ENCODE data around the gene CHST5. TPM values are rescaled to one million over a fixed set of nuclear protein-coding genes. Genes with fewer than 3 reads are reported as not detected.
"Not testable (repeated sequence)": the region's sequence is repeated elsewhere in the genome, so short reads cannot be mapped to it uniquely, and the experiment has no call there.

CHST5 gene
- total RNA-seq, 1 experiment from 2014 or later = 0.54 TPM

DNA sequence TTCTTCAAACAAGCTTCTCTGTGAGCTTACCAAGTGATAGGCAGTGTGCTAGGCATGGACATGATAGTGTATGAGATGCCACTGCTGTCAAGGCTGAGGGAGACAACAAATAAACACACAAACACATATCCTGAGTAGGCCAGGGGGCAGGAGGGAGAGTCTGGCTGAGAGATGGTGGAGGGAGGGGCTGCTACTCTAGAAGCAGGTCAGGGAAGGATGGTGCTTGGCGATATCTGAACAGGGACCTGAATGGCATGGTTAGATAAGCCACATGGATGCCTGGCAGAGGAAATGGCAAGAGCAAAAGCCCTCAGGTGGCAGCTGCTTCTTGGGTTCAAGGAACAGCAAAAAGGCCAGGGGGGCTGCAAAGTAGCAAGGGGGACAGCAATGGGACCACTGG lies 32.1 kb downstream of the CHST5 start:
- H3K36me3 ChIP-seq (ENCODE audit: insufficient read depth, low read length, poor library complexity, severe bottlenecking) = no peaks in the 10 kb centered on the region
- ChIA-PET POLR2A (ENCODE audit: low non-redundant PET) (no interaction called here), CTCF (no interaction called here)
- H3K4me3 ChIP-seq (ENCODE audit: low read depth, low read length, poor library complexity, severe bottlenecking) = no peak overlapping the region
- H3K27ac ChIP-seq (ENCODE audit: low read depth, low read length, poor library complexity, severe bottlenecking) = no peak overlapping the region
- no peak for DNase-seq (ENCODE audit: low spot score)
- BruUV-seq (replicated peaks) = no TSS peak
- intact Hi-C loops (cut with micrococcal nuclease; ENCODE audit: unreplicated experiment) = no loop called here
- H3K9me3 ChIP-seq (ENCODE audit: low read depth, low read length, poor library complexity, severe bottlenecking) = no peaks in the 10 kb centered on the region
- H3K4me1 ChIP-seq (ENCODE audit: insufficient read depth, low read length, poor library complexity, severe bottlenecking) = peaks cover 3% of the 10 kb centered on the region
- no peak for TF ChIP-seq EZH2 (IDR thresholded peaks at IDR 0.05; ENCODE audit: borderline replicate concordance, low read depth, low read length, poor library complexity, severe bottlenecking)
- TF ChIP-seq, protein P1, sequence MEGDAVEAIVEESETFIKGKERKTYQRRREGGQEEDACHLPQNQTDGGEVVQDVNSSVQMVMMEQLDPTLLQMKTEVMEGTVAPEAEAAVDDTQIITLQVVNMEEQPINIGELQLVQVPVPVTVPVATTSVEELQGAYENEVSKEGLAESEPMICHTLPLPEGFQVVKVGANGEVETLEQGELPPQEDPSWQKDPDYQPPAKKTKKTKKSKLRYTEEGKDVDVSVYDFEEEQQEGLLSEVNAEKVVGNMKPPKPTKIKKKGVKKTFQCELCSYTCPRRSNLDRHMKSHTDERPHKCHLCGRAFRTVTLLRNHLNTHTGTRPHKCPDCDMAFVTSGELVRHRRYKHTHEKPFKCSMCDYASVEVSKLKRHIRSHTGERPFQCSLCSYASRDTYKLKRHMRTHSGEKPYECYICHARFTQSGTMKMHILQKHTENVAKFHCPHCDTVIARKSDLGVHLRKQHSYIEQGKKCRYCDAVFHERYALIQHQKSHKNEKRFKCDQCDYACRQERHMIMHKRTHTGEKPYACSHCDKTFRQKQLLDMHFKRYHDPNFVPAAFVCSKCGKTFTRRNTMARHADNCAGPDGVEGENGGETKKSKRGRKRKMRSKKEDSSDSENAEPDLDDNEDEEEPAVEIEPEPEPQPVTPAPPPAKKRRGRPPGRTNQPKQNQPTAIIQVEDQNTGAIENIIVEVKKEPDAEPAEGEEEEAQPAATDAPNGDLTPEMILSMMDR (conservative IDR thresholded peaks at IDR 0.05; ENCODE audit: low read depth, low read length) = no peak
- H3K27me3 ChIP-seq (replicated peaks; ENCODE audit: insufficient read depth, low read depth, low read length, poor library complexity) = no peaks in the 10 kb centered on the region

DNA sequence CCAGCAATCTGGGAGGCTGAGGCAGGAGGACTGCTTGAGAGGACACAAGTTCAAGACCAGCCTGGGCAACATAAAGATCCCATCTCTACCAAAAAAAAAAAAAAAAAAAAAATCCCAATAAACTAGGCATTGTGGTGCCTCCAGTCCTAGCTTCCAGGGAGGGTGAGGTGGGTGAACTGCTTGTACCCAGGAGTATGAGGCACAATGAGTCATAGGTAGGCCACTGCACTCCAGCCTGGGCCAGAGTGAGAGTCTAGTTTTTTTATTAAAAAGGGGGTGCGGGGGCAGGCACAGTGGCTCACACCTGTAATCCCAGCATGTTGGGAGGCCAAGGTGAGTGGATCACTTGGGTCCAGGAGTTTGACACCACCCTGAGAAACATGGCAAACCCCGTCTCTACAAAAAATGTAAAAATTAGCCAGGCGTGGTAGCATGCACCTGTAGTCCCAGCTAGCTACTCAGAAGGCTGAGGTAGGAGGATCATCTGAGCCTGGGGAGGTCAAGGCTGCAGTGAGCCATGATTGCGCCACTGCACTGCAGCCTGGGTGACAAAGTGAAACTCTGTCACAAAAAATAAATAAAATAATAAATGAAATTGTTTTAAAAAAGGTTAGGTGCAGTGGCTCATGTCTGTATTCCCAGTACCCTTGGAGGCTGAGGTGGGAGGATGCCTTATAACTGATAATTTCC lies 32.8 kb downstream of the CHST5 start:
- no TSS peak for BruUV-seq (replicated peaks)
- Histone ChIP-seq H3K27me3 (replicated peaks; ENCODE audit: insufficient read depth, low read depth, low read length, poor library complexity) (no peaks in the 10 kb centered on the region), H3K27ac (ENCODE audit: low read depth, low read length, poor library complexity, severe bottlenecking) (no peak overlapping the region), H3K4me3 (ENCODE audit: low read depth, low read length, poor library complexity, severe bottlenecking) (no peak overlapping the region), H3K36me3 (ENCODE audit: insufficient read depth, low read length, poor library complexity, severe bottlenecking) (no peaks in the 10 kb centered on the region), H3K9me3 (ENCODE audit: low read depth, low read length, poor library complexity, severe bottlenecking) (no peaks in the 10 kb centered on the region), H3K4me1 (ENCODE audit: insufficient read depth, low read length, poor library complexity, severe bottlenecking) (peaks cover 10% of the 10 kb centered on the region)
- no peak for DNase-seq (ENCODE audit: low spot score)
- ChIA-PET CTCF (interaction anchor here (0.7 kb wide), 1 partner anchor 15 kb away, joined by 3 read pairs; no protein-coding TSS in a partner anchor), POLR2A (ENCODE audit: low non-redundant PET) (no interaction called here)
- intact Hi-C loops (cut with micrococcal nuclease; ENCODE audit: unreplicated experiment) = no loop called here
- TF ChIP-seq EZH2 (IDR thresholded peaks at IDR 0.05; ENCODE audit: borderline replicate concordance, low read depth, low read length, poor library complexity, severe bottlenecking) = no peak

DNA sequence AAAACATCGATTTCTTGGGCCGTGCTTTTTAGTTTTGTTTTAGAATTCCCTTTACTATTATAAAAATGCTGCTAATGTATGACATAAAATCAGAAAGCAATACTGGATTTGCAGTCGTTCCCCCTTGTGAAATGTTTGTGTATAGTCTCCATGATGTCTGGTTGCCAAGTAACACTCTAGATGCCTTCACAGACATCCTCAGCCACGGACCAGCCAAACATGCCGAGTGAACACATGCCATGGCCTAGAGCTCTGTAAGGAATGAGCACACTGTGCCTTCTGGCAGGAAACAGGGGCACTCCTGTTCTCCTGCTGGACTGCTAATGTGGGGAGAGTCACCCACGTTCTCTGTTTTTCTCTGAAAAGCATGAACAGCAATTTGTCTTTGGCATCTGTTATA lies 34.1 kb downstream of the CHST5 start:
- H3K9me3 ChIP-seq (ENCODE audit: low read depth, low read length, poor library complexity, severe bottlenecking); H3K36me3 ChIP-seq (ENCODE audit: insufficient read depth, low read length, poor library complexity, severe bottlenecking); DNase-seq (ENCODE audit: low spot score); CTCF ChIA-PET; H3K4me3 ChIP-seq (ENCODE audit: low read depth, low read length, poor library complexity, severe bottlenecking); H3K27me3 ChIP-seq (replicated peaks; ENCODE audit: insufficient read depth, low read depth, low read length, poor library complexity); H3K27ac ChIP-seq (ENCODE audit: low read depth, low read length, poor library complexity, severe bottlenecking); intact Hi-C loops (cut with micrococcal nuclease; ENCODE audit: unreplicated experiment); POLR2A ChIA-PET (ENCODE audit: low non-redundant PET); BruUV-seq (replicated peaks): not testable (repeated sequence)
- peaks cover 22% of the 10 kb centered on the region for H3K4me1 ChIP-seq (ENCODE audit: insufficient read depth, low read length, poor library complexity, severe bottlenecking)

DNA sequence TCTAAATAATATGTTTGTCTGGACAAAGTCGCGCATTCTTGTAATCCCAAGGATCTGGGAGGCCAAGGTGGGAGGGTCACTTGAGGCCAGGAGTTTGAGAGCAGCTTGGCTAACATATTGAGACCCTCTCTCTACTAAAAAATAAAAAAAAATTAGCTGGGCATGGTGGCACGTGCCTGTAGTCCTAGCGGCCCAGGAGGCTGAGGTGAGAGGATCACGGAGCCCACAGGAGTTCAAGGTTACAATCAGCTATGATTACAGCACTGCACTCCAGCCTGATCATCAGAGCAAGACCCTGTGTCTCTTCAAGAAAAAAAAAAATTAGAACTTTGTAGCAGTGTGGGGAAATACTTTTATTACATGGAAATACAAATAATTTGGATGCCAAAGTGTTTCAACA lies 34.5 kb downstream of the CHST5 start:
- BruUV-seq (replicated peaks) = no TSS peak
- ChIA-PET POLR2A (ENCODE audit: low non-redundant PET) (no interaction called here), CTCF (no interaction called here)
- TF ChIP-seq, protein P1 (conservative IDR thresholded peaks at IDR 0.05; ENCODE audit: low read depth, low read length) = no peak
- no peak for TF ChIP-seq EZH2 (IDR thresholded peaks at IDR 0.05; ENCODE audit: borderline replicate concordance, low read depth, low read length, poor library complexity, severe bottlenecking)
- Histone ChIP-seq H3K4me1 (ENCODE audit: insufficient read depth, low read length, poor library complexity, severe bottlenecking) (peaks cover 26% of the 10 kb centered on the region), H3K4me3 (ENCODE audit: low read depth, low read length, poor library complexity, severe bottlenecking) (no peak overlapping the region), H3K36me3 (ENCODE audit: insufficient read depth, low read length, poor library complexity, severe bottlenecking) (no peaks in the 10 kb centered on the region), H3K9me3 (ENCODE audit: low read depth, low read length, poor library complexity, severe bottlenecking) (no peaks in the 10 kb centered on the region), H3K27ac (ENCODE audit: low read depth, low read length, poor library complexity, severe bottlenecking) (no peak overlapping the region), H3K27me3 (replicated peaks; ENCODE audit: insufficient read depth, low read depth, low read length, poor library complexity) (no peaks in the 10 kb centered on the region)
- intact Hi-C loops (cut with micrococcal nuclease; ENCODE audit: unreplicated experiment) = no loop called here
- no peak for DNase-seq (ENCODE audit: low spot score)

DNA sequence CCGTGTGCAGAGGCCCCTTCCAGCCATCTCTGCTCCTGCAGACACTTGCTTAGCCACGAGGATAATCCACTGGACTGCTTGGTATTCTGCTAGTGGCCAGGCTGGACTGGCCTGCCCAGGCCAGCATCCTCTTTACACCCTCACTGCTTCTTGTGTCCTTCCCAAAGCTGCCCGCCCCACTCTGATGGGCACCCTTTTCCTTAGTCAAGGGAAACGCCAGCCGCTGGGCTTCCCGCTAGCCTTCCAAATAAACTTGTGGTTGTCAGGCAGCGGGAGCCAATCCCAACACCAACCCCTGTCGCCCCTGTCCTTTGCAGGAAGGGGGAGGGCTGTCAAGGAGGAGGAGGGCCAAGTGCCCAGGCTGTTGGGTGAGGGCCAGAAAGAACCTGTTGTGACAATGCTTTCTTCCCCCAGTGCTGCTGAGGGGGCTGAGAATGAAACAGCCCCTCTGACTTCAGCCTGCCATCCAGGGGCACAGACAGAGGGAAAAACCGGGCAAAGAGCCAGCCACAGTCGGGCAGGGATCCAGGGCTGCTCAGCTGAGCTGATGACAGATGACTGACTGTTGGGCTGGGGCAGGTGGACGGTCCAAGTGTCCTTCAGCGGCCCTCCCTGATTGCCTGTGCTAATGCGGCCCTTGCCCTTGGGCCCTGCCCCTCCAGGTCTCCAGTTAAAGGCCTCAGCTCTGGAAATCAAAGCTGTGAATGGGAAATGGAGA lies 37.1 kb downstream of the CHST5 start:
- CTCF ChIA-PET; BruUV-seq (replicated peaks); intact Hi-C loops (cut with micrococcal nuclease; ENCODE audit: unreplicated experiment); H3K9me3 ChIP-seq (ENCODE audit: low read depth, low read length, poor library complexity, severe bottlenecking); H3K36me3 ChIP-seq (ENCODE audit: insufficient read depth, low read length, poor library complexity, severe bottlenecking); H3K27me3 ChIP-seq (replicated peaks; ENCODE audit: insufficient read depth, low read depth, low read length, poor library complexity); POLR2A ChIA-PET (ENCODE audit: low non-redundant PET); H3K4me3 ChIP-seq (ENCODE audit: low read depth, low read length, poor library complexity, severe bottlenecking); H3K27ac ChIP-seq (ENCODE audit: low read depth, low read length, poor library complexity, severe bottlenecking): not testable (repeated sequence)
- peaks cover 34% of the 10 kb centered on the region for H3K4me1 ChIP-seq (ENCODE audit: insufficient read depth, low read length, poor library complexity, severe bottlenecking)
- DNase-seq (ENCODE audit: low spot score) = peak; percentile 55
